ENCODE results near the gene PTPN14.
"Not testable (repeated sequence)": the region's sequence is repeated elsewhere in the genome, so short reads cannot be mapped to it uniquely, and the experiment has no call there.

The PTPN14 gene

GRCh38 chr1:214540324-214540723 lies 11.1 kb downstream of the PTPN14 start:
- DNase-seq = no peak

GRCh38 chr1:214538496-214538895 lies 12.9 kb downstream of the PTPN14 start:
- no peak for DNase-seq

GRCh38 chr1:214537872-214538473 lies 13.4 kb downstream of the PTPN14 start:
- no peak for DNase-seq

GRCh38 chr1:214537219-214537618 lies 14.2 kb downstream of the PTPN14 start:
- peak; percentile 18 for DNase-seq

- no peak for DNase-seq
These were observed 19.3 kb downstream of the PTPN14 start for GRCh38 chr1:214532070-214532469.

GRCh38 chr1:214525535-214526019 lies 25.8 kb downstream of the PTPN14 start:
- DNase-seq = no peak

- no peak for DNase-seq
These were observed 26.6 kb downstream of the PTPN14 start for GRCh38 chr1:214524824-214525223.

GRCh38 chr1:214523124-214523824 lies 28.1 kb downstream of the PTPN14 start:
- DNase-seq = no peak

GRCh38 chr1:214521458-214521857 lies 29.9 kb downstream of the PTPN14 start:
- not testable (repeated sequence) for DNase-seq

- DNase-seq = no peak
These were observed 30.7 kb downstream of the PTPN14 start for GRCh38 chr1:214520544-214521165.

GRCh38 chr1:214518361-214518760 lies 33.0 kb downstream of the PTPN14 start:
- DNase-seq = no peak

GRCh38 chr1:214516434-214517326 lies 34.7 kb downstream of the PTPN14 start:
- no peak for DNase-seq

GRCh38 chr1:214515544-214516433 lies 35.6 kb downstream of the PTPN14 start:
- no peak for DNase-seq

GRCh38 chr1:214514819-214515383 lies 36.5 kb downstream of the PTPN14 start:
- no peak for DNase-seq

GRCh38 chr1:214514032-214514818 lies 37.2 kb downstream of the PTPN14 start:
- no peak for DNase-seq

GRCh38 chr1:214513394-214513793 lies 38.0 kb downstream of the PTPN14 start:
- DNase-seq = no peak

- DNase-seq = no peak
These were observed 39.8 kb downstream of the PTPN14 start for GRCh38 chr1:214511639-214511998.

- no peak for DNase-seq
These were observed 40.3 kb downstream of the PTPN14 start for GRCh38 chr1:214510914-214511638.

GRCh38 chr1:214510477-214510876 lies 40.9 kb downstream of the PTPN14 start:
- no peak for DNase-seq

GRCh38 chr1:214509622-214510021 lies 41.8 kb downstream of the PTPN14 start:
- not testable (repeated sequence) for DNase-seq

Measured in NCI-H2107 (cell line).